Chondrocyte (in vitro differentiated cells): Measurements from ENCODE around the gene SLC35F3. TPM values are rescaled to one million over a fixed set of nuclear protein-coding genes. Genes with fewer than 3 reads are reported as not detected.

Source experiments
- DNase-seq: peaks from one replicate; pipeline ENCODE4 v3.0.0; 2021; ENCODE audit warnings: mixed read lengths, low spot score
- H3K27ac Mint-ChIP-seq: one replicate; pipeline ENCODE4 v1.8.0; 2021; ENCODE audit warnings: mild to moderate bottlenecking, moderate library complexity, mixed read lengths; ENCODE audit not compliant: unreplicated experiment
- H3K27me3 Mint-ChIP-seq: 2 replicates; pipeline ENCODE4 v1.8.0; 2021; ENCODE audit warnings: low read depth, mixed read lengths
- H3K36me3 Mint-ChIP-seq: 2 replicates; pipeline ENCODE4 v1.8.0; 2021; ENCODE audit warnings: low read depth, mixed read lengths
- H3K4me1 Mint-ChIP-seq: 2 replicates; pipeline ENCODE4 v1.8.0; 2021; ENCODE audit warnings: low read depth, mild to moderate bottlenecking, mixed read lengths
- H3K4me3 Mint-ChIP-seq: one replicate; pipeline ENCODE4 v1.8.0; 2021; ENCODE audit warnings: mild to moderate bottlenecking, moderate library complexity, mixed read lengths; ENCODE audit not compliant: unreplicated experiment
- H3K9me3 Mint-ChIP-seq: 2 replicates; pipeline ENCODE4 v1.8.0; 2021; ENCODE audit warnings: low read depth, mixed read lengths
- CTCF ChIP-seq: fragments of 200-600 bp; sonication (generic); IDR thresholded peaks from 2 replicates; pipeline ENCODE4 v1.5.0; 2021; ENCODE audit warnings: antibody characterized with exemption, mild to moderate bottlenecking, moderate library complexity
- total RNA-seq: library from RNA; stranded (reverse); gene quantifications from 3 replicates; pipeline ENCODE4 v1.2.1, GENCODE V29; 2021

SLC35F3 gene
- total RNA-seq, 1 donor from 2014 or later, result not detected

GRCh38 chr1:234231061-234231892, 326.8 kb downstream of the SLC35F3 start:
- no peak for TF ChIP-seq CTCF
- Mint-ChIP-seq H3K27me3 (peaks cover 36% of the 10 kb centered on the region), H3K36me3 (no peaks in the 10 kb centered on the region), H3K27ac (no peak overlapping the region), H3K4me1 (no peaks in the 10 kb centered on the region), H3K9me3 (no peaks in the 10 kb centered on the region), H3K4me3 (no peak overlapping the region)
- DNase-seq, result no peak

GRCh38 chr1:234231893-234232276, 327.4 kb downstream of the SLC35F3 start:
- Mint-ChIP-seq H3K9me3 (no peaks in the 10 kb centered on the region), H3K27me3 (peaks cover 34% of the 10 kb centered on the region), H3K27ac (no peak overlapping the region), H3K36me3 (no peaks in the 10 kb centered on the region), H3K4me1 (no peaks in the 10 kb centered on the region), H3K4me3 (no peak overlapping the region)
- DNase-seq, result no peak
- no peak for TF ChIP-seq CTCF

GRCh38 chr1:234234199-234234598, 329.7 kb downstream of the SLC35F3 start:
- no peak for TF ChIP-seq CTCF
- no peaks in the 10 kb centered on the region for H3K9me3 Mint-ChIP-seq
- H3K4me3 Mint-ChIP-seq, result no peak overlapping the region

GRCh38 chr1:234235434-234235881, 331.0 kb downstream of the SLC35F3 start:
- Mint-ChIP-seq H3K9me3 (no peaks in the 10 kb centered on the region), H3K4me1 (no peaks in the 10 kb centered on the region), H3K27me3 (peaks cover 14% of the 10 kb centered on the region), H3K36me3 (no peaks in the 10 kb centered on the region), H3K4me3 (no peak overlapping the region), H3K27ac (no peak overlapping the region)
- no peak for DNase-seq
- no peak for TF ChIP-seq CTCF

More at GRCh38 chr1:234234199-234234598, 329.7 kb downstream of the SLC35F3 start:
- Mint-ChIP-seq H3K36me3 (no peaks in the 10 kb centered on the region), H3K27me3 (peaks cover 24% of the 10 kb centered on the region), H3K4me1 (no peaks in the 10 kb centered on the region), H3K27ac (no peak overlapping the region)
- DNase-seq, result no peak

GRCh38 chr1:234237393-234237792, 332.9 kb downstream of the SLC35F3 start:
- Mint-ChIP-seq H3K4me1 (no peaks in the 10 kb centered on the region), H3K27ac (no peak overlapping the region), H3K36me3 (no peaks in the 10 kb centered on the region), H3K4me3 (no peak overlapping the region), H3K27me3 (peaks cover 12% of the 10 kb centered on the region), H3K9me3 (peaks cover 3% of the 10 kb centered on the region)
- DNase-seq, result no peak
- no peak for TF ChIP-seq CTCF
